HFFc6 (cell line): ENCODE measurements around the gene ZFPL1. TPM values are rescaled to one million over a fixed set of nuclear protein-coding genes. Genes with fewer than 3 reads are reported as not detected.

Experiments
- DNase-seq: peaks from one replicate; pipeline ENCODE4 v3.0.0-alpha.2; 2018
- H3K27ac Mint-ChIP-seq: 2 replicates; pipeline ENCODE4 v1.8.0; 2020; ENCODE audit warnings: mild to moderate bottlenecking, mixed read lengths
- H3K27me3 Mint-ChIP-seq: 2 replicates; pipeline ENCODE4 v1.8.0; 2021; ENCODE audit warnings: mild to moderate bottlenecking, moderate library complexity, mixed read lengths; ENCODE audit not compliant: insufficient read depth
- H3K36me3 Mint-ChIP-seq: 2 replicates; pipeline ENCODE4 v1.8.0; 2021; ENCODE audit warnings: low read depth, mixed read lengths
- H3K4me1 Mint-ChIP-seq: 2 replicates; pipeline ENCODE4 v1.8.0; 2020; ENCODE audit warnings: low read depth, mixed read lengths
- H3K4me3 Mint-ChIP-seq: 2 replicates; pipeline ENCODE4 v1.8.0; 2020; ENCODE audit warnings: mild to moderate bottlenecking, moderate library complexity, mixed read lengths
- H3K9me3 Mint-ChIP-seq: 2 replicates; pipeline ENCODE4 v1.8.0; 2020; ENCODE audit warnings: mild to moderate bottlenecking, mixed read lengths
- CTCF ChIP-seq: fragments of 200-600 bp; sonication (generic); IDR thresholded peaks from 2 replicates; pipeline ENCODE4 v1.5.0; 2021; ENCODE audit warnings: antibody characterized with exemption, mild to moderate bottlenecking
- total RNA-seq, 6 experiments: library from RNA; stranded (reverse); fragmentation: NEBNext Ultra II Directional; extraction: Animal tissue kit (Norgen Biotek cat#: 25700); gene quantifications; 2 replicates in 1 of 6; 3 replicates in 5 of 6; pipeline ENCODE4 v1.2.3, GENCODE V29; 2021

Gene ZFPL1
- total RNA-seq, 6 experiments from 2014 or later: 41.0 to 56.6 (median 53.6) TPM

- Mint-ChIP-seq H3K27ac (peak overlapping the region; percentile 97), H3K4me1 (peaks cover 37% of the 10 kb centered on the region), H3K9me3 (no peaks in the 10 kb centered on the region), H3K27me3 (no peaks in the 10 kb centered on the region; the same call in none of the 2 replicates), H3K36me3 (peaks cover 35% of the 10 kb centered on the region), H3K4me3 (peak overlapping the region; percentile 100)
- DNase-seq: no peak
- no peak for TF ChIP-seq CTCF
These were observed 36.8 kb downstream of the ZFPL1 start for GRCh38 chr11:65120831-65121230.

- TF ChIP-seq CTCF: no peak; the same call in 1 of the 2 replicates
- DNase-seq: no peak
- Mint-ChIP-seq H3K4me1 (peaks cover 37% of the 10 kb centered on the region), H3K9me3 (no peaks in the 10 kb centered on the region), H3K27ac (peak overlapping the region; percentile 97), H3K27me3 (no peaks in the 10 kb centered on the region; the same call in none of the 2 replicates), H3K4me3 (peak overlapping the region; percentile 100), H3K36me3 (peaks cover 35% of the 10 kb centered on the region)
These were observed 37.4 kb downstream of the ZFPL1 start for GRCh38 chr11:65121447-65121864.

- TF ChIP-seq CTCF: no peak
- peak; percentile 96 for DNase-seq
- Mint-ChIP-seq H3K36me3 (peaks cover 35% of the 10 kb centered on the region), H3K4me1 (peaks cover 37% of the 10 kb centered on the region), H3K9me3 (no peaks in the 10 kb centered on the region), H3K4me3 (peak within 1 kb of the TSS; percentile 100), H3K27me3 (no peaks in the 10 kb centered on the region; the same call in none of the 2 replicates), H3K27ac (peak within 1 kb of the TSS; percentile 97)
These were observed 38.1 kb downstream of the ZFPL1 start, which contains the start of the genes FAU and MRPL49 for GRCh38 chr11:65121865-65122696. Gene FAU (minus strand): TSS chr11:65122134. CDS start chr11:65121813, 321 bp downstream. Gene MRPL49 (plus strand): TSS chr11:65122321. CDS start chr11:65122347, 26 bp downstream.

GRCh38 chr11:65124480-65125196, 40.6 kb downstream of the ZFPL1 start:
- H3K4me3 Mint-ChIP-seq: peak overlapping the region; percentile 44
- no peak overlapping the region for H3K27ac Mint-ChIP-seq
- peaks cover 22% of the 10 kb centered on the region for H3K36me3 Mint-ChIP-seq

More at GRCh38 chr11:65124480-65125196, 40.6 kb downstream of the ZFPL1 start:
- no peak for DNase-seq
- H3K27me3 Mint-ChIP-seq: no peaks in the 10 kb centered on the region; the same call in 1 of the 2 replicates
- TF ChIP-seq CTCF: no peak
- no peaks in the 10 kb centered on the region for H3K9me3 Mint-ChIP-seq
- H3K4me1 Mint-ChIP-seq: peaks cover 25% of the 10 kb centered on the region
